NCI-H226 (cell line): ENCODE results near the gene OLA1.

ENCODE experiments used
- DNase-seq: peaks from one replicate; pipeline ENCODE4 v3.0.0-alpha.2; 2015

The OLA1 gene

DNA sequence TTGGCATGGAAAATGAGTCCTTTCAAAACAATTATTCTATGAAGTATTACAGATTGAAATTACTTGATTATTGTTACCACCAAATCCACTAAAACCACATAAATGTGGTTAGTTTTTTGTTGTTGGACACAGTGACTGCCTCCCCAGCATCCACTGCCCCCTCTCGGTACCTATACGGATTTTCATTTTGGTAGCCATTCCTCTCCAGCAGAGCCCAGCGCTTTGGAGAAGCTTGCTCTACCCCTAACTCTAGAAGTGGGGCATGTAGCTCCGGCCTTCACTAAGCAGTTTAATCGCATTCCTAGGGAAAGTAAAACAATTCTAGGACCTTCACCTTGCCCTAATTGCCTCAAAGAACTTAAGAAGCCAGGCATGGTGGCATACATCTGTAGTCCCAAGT lies 24.2 kb downstream of the OLA1 start:
- no peak for DNase-seq

GRCh38 chr2:174223388-174223787 lies 24.9 kb downstream of the OLA1 start:
- no peak for DNase-seq

GRCh38 chr2:174222154-174222553 lies 26.2 kb downstream of the OLA1 start:
- DNase-seq, result no peak

DNA sequence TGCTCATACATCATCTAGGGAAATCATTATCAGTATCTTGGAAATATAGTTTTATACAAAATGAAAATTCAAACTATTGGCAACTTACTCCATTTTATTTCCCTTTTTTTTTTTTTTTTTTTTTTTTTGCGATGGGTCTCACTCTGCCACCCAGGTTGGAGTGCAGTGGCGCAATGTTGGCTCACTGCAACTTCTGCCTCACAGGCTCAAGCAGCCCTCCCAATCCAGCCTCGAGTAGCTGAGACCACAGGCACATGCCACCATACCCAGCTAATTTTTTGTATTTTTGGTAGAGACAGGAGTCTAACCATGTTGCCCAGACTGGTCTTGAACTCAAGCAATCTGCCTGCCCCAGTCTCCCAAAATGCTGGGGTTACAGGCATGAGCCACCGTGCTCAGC lies 29.0 kb downstream of the OLA1 start:
- no peak for DNase-seq

- DNase-seq, result no peak
Measured at GRCh38 chr2:174218773-174219172, 29.6 kb downstream of the OLA1 start.

GRCh38 chr2:174217869-174218268 lies 30.5 kb downstream of the OLA1 start:
- no peak for DNase-seq

DNA sequence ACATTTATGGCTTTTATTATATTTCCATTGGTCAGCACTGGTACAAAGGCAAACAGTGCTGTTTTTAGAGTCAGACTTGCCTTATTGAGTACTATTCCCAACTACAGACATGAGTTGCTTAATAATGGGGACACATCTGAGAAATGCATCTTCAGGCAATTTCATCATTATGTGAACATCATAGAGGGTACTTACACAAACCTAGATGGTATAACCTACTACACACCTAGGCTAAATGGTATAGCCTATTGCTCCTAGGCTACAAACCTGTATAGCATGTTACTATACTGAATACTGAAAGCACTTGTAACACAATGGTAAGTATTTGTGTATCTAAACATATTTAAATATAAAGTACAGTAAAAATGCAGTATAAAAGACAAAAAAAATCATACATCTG lies 36.4 kb downstream of the OLA1 start:
- DNase-seq, result no peak

- no peak for DNase-seq
Measured at GRCh38 chr2:174210862-174211261, 37.5 kb downstream of the OLA1 start.

DNA sequence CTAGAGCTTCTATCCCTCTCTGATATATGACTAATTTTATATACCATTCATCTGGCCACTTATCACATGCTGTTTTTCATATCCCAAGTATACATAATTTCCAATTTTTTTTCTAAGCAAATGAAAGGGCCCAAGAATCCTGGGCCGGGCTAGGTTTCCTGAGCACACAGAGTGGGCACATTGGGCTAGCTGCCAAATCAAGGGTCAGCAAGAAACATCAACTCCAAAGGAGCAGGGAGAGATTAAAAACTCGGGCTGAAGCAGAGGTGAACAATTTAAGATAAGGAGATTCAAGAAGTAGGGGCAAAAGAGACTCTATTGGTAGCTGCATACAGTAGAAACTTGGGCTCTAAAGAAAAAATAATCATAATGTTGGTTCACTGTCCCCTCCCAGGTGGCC lies 39.0 kb downstream of the OLA1 start:
- no peak for DNase-seq

- DNase-seq, result no peak
Measured at GRCh38 chr2:174208026-174208425, 40.3 kb downstream of the OLA1 start.

DNA sequence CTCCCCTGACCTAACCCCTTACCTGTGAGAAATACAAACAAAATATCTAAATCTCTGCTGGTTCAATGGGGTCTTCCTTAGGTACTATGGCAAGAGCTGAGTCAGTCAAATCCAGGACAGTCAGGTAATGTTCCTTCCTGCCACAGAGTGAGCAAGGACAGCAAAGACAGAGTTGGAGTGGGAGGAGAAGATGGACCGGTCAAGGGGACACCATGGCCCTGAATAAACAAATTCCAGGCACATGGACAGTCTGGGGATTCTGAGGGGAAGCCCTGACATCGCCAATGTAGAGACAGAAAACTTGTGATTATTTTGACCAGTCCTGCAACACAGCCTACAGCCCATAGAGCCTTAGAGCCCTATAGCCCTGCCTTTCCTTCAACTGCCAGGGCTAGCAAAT lies 42.8 kb downstream of the OLA1 start:
- no peak for DNase-seq

DNA sequence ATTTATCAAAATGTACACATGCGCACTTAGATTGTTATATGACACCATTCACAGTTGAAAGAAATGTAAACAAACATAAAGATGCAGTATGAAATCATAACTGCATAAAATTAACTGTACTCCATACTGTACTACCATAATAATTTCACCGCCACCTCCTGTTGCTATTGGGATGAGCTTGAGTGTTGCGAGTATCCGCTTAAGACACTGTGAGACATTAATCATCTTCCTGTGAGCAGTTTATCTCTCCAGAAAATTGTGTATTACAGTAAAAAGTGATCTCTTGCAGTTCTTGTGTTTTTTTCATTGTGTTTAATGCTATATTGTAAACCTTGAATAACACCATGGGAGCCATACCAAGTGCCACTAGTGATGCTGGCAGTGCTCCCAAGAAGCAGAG lies 46.1 kb downstream of the OLA1 start:
- DNase-seq, result no peak

DNA sequence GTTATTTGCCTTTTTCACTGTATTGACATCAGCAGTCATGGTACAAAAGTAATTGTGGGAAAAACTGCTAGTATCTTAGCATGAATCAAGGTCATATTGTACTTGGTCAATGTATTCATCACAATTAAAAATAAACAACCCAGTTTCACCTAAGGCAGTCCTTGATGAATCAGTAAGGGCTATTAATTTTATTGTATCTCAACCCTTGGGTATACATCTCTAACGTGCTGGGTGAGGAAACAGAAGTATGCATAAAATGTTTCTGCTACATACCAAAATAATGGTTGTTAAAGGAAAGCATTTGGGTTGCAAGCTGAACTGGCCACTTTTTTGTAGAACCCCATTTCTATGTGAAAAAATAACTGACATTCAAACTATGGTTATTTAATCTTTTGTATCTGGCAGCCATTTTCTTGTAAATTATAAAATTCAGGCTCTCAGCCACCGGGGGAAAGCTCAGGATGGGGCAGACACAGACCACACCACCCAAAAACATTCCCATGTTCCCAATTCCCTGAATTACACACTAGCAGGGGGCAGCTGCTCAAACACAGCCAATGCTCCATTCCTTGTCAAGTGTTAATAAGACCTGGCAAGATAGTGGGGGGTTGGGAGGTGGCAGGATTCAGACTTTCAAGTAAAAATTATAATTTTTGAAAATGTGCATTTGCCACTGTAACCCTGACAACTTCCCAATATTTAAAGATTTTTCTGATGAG lies 49.3 kb downstream of the OLA1 start:
- no peak for DNase-seq

GRCh38 chr2:174195253-174195652 lies 53.1 kb downstream of the OLA1 start:
- DNase-seq, result no peak

DNA sequence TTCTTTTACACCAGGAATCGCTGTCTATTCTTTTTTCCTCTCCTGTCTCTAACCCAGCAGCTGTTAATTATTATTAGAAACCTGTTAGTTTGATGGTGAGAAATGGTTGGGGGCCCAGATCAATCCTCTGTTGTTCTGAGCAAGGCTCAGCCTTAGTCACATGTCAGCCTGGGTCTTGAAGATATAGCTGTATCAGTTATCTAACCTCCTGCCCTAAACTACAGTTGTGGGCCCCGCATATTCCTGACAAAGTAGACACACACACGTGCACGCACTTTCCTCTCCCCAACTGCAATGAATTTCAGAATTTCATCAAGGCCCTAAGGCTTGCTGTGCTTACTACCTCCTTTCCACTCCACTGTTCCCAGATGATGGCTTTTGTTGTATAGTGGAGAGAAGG lies 54.6 kb downstream of the OLA1 start:
- no peak for DNase-seq

DNA sequence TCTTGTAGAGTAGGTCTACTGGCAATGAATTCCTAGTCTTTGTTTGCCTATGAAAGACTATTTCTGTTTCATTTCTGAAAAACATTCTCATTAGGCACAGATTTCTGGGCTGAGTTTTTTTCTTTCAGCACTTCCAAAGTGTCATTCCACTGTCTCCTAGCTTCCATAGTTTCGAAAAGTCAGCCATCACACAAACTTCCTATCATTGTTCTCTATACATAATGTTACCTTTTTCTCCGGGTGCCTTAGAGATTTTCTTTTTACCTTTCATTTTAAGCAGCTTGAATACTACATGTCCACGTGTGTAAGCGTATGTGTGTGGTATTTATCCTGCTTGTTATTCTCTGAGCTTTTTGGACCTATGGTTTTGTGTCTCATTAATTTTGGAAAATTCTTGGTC lies 55.7 kb downstream of the OLA1 start:
- DNase-seq, result no peak

- no peak for DNase-seq
Measured at GRCh38 chr2:174191342-174192074, 56.8 kb downstream of the OLA1 start.

DNA sequence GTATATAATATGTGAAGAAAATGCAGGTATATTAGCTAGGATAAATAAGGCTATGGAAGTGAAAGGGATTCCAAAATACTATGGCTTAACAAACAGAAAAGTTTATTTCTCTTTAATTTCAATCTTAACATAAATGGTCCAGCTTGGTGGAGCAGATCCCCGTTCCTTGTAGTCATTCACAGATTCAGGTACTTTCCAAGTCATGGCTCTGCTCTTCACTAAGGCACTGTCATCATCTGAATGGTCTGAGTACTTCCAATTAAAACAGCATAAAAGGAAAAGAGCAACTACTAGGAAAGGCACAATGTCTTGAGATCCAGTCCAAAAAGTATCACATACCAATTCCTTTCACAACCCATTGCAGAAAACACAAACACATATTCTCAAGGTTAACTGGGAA lies 63.4 kb downstream of the OLA1 start:
- no peak for DNase-seq

- DNase-seq, result no peak
Measured at GRCh38 chr2:174184504-174184903, 63.8 kb downstream of the OLA1 start.

GRCh38 chr2:174183076-174183475 lies 65.3 kb downstream of the OLA1 start:
- no peak for DNase-seq

GRCh38 chr2:174181368-174181767 lies 67.0 kb downstream of the OLA1 start:
- no peak for DNase-seq

DNA sequence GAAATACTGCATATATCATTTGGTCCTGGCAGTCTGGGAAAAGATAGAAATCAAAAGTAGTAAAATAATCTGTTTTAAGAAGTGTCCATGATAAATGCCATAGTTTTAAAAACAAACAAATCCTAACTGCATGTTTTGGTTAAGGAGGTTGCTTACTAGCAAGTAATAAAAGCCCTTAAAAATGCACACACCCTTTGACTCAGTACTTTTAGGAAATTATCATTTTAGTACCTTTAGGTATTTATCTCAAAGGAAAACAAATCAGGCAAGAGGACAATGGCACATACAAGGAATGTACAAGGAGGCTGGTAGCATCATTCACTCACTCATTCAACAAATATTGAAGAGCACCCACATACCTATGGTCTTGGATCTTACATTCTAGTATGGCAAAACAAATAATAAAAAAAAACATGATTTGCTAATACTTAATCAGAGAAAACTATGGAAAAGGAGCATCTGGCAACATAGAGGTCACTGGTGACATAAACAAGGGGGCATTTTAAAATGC lies 67.6 kb downstream of the OLA1 start:
- no peak for DNase-seq

DNA sequence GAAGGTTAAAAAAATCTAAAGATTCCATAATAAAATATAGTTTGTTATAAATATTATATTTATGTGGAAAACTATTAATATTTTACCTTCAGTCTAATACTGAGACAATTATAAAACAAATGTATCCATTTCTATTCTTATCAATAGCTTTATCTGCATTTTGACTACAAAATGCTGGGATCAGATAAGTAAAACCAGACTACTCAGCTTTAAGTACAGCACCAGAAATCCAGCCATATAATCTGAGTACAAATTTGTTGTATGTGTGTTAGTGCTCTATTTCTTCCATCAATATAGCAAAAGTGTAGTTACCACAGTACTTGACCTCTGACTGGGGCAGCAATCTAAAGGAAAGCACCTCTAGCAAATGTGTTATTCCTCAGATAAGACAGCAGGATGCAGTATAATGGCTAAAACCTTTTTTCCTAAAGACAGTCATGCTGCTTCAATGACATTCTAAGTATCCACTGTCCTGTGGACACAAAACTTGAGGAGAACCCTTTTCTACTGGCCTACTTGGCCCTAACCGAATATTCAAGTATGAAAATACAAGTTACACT lies 68.1 kb downstream of the OLA1 start:
- DNase-seq, result no peak

- no peak for DNase-seq
Measured at GRCh38 chr2:174177316-174177890, 70.9 kb downstream of the OLA1 start.
